Activated naive CD4-positive, alpha-beta T cell treated with anti-CD3 and anti-CD28 coated beads, Interleukin-2, amount 50 U/mL, for 24 hours (primary cell): ENCODE measurements around the gene HES2.

Experiments
- H3K27ac Mint-ChIP-seq: one replicate; pipeline ENCODE4 v1.8.0; 2021; ENCODE audit warnings: mild to moderate bottlenecking, mixed read lengths
- H3K27me3 Mint-ChIP-seq: one replicate; pipeline ENCODE4 v1.8.0; 2021; ENCODE audit warnings: mixed read lengths
- H3K36me3 Mint-ChIP-seq: one replicate; pipeline ENCODE4 v1.8.0; 2021; ENCODE audit warnings: mixed read lengths
- H3K4me1 Mint-ChIP-seq: one replicate; pipeline ENCODE4 v1.8.0; 2021; ENCODE audit warnings: mixed read lengths
- H3K4me3 Mint-ChIP-seq: one replicate; pipeline ENCODE4 v1.8.0; 2021; ENCODE audit warnings: mild to moderate bottlenecking, mixed read lengths
- H3K9me3 Mint-ChIP-seq: one replicate; pipeline ENCODE4 v1.8.0; 2021; ENCODE audit warnings: mixed read lengths

HES2 gene, protein sequence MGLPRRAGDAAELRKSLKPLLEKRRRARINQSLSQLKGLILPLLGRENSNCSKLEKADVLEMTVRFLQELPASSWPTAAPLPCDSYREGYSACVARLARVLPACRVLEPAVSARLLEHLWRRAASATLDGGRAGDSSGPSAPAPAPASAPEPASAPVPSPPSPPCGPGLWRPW

DNA sequence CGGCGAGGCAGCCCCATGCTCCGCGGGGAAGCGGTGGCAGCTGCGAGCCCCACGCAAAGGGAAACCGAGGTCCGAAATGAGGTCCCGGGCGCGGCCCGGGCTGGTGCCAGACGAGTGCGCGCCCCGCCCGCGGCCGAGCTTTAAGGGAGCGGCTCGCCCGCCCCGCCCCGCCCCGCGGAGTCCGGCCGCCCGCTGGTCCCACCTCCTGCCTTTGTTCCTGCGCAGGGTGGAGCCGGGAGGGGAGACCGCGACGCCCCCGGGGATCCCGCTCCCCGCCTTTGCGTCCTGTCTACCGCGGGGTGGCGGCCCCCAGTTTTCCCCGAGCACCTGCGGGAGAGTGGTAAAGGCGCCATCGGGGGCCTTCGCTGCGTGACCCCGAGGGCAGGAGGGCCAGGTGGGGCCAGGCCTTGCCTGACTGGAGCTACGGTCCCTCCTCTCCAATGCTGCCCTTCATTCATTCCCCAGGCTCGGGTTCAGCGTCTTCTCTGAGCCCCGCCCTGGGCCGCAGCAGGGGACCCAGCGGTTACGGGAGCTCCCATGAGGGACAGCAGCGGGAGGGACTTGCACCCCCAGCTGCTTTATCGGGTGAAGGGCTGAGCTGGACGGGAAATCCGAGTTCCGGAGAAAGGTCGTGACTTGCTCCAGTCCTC is at the start of gene HES2:
TSS of gene HES2 (minus strand) at position 116 of the 650 bp plus-strand sequence. CDS start at position 17, 99 bp downstream.
- H3K9me3 Mint-ChIP-seq, result no peaks in the 10 kb centered on the region
- H3K4me3 Mint-ChIP-seq, result peak within 1 kb of the TSS; percentile 23
- peaks cover 11% of the 10 kb centered on the region for H3K4me1 Mint-ChIP-seq
- H3K36me3 Mint-ChIP-seq, result no peaks in the 10 kb centered on the region
- no peak within 1 kb of the TSS for H3K27ac Mint-ChIP-seq
- H3K27me3 Mint-ChIP-seq, result peaks cover 48% of the 10 kb centered on the region

DNA sequence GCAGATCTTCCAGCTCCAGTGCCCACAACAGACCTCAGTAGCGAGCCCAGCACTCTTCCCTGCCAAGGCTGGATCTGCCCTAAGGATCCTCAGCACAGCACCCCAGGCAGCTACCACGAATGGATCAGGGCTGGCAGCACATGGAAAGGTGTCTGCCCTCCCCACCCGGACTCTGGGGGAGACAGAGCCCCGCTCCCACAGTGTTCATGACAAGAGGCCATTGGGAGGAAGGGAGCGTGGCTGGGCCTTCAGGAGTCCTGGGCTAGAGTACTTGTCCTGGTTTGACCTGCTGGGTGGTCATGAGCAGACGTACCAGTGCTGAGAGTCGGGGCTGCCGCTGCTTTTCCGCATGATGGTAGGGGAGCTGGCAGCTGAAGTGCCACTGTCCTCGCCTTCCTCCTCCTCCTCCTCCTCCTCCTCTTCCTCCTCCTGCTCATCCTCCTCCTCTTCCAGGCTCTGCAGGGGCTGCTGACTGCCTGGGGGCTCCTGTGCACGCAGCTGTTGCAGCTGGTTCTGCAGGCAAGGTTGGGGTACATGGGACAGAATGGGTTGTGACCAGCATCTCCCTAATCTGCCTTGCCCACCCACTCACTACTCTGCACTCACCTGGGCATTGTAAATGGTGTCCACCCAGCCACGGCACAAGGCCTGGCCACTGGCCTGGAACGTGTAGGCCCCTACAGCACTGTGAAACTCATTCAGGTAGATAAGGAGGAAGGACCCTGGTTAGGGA is 49.2 kb upstream of the HES2 start:
- no peak overlapping the region for H3K27ac Mint-ChIP-seq
- H3K9me3 Mint-ChIP-seq, result no peaks in the 10 kb centered on the region
- no peaks in the 10 kb centered on the region for H3K27me3 Mint-ChIP-seq
- H3K4me3 Mint-ChIP-seq, result no peak overlapping the region
- peaks cover 2% of the 10 kb centered on the region for H3K36me3 Mint-ChIP-seq
- peaks cover 14% of the 10 kb centered on the region for H3K4me1 Mint-ChIP-seq

DNA sequence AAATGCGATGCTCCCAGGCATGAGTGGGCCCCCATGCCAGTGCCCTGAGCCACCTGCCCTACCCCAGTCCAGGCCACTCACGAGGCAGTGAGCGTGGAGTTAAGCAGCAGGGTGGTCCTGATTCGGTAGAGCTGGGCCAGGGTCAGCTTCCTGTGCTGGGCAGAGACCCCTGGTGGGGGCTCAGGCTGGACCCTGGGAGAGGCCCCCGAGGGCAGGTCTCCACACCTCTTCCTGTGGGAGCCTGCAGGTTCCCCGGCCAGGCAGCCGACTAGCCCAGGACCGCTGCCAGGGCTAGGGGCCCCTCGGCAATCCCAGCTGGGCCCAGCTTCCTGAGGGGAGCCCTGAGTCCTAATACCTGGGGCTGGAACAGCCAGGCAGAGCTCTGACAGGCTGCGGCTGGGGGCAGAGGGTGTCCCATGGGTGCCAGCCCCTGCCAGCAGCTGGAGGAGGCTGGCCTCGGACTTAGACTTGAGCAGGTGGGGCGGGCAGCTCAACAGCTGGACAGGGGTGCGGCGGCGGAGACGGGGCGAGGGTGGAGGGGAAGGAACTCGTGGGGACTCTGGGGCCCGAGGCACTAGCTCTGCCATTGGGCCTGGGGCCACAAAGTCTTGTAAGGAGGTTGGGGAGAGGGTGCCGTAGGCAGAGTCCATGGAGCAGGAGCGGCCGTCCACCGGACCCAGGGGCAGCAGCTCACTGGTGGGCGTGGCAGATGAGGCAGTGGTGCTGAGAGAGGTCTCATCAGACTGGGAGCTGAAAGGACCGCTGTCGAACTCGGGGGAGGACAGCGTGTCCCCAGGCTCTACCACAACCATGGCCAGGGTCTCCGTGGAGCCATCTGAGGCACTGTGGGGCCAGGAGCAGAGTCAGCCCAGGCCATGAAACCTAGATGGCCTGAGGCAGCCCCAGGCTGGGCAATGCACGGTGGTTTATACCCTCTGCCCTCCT is 48.3 kb upstream of the HES2 start:
- Mint-ChIP-seq H3K36me3 (peaks cover 4% of the 10 kb centered on the region), H3K27ac (no peak overlapping the region), H3K4me3 (no peak overlapping the region), H3K4me1 (peaks cover 20% of the 10 kb centered on the region), H3K9me3 (no peaks in the 10 kb centered on the region), H3K27me3 (no peaks in the 10 kb centered on the region)

DNA sequence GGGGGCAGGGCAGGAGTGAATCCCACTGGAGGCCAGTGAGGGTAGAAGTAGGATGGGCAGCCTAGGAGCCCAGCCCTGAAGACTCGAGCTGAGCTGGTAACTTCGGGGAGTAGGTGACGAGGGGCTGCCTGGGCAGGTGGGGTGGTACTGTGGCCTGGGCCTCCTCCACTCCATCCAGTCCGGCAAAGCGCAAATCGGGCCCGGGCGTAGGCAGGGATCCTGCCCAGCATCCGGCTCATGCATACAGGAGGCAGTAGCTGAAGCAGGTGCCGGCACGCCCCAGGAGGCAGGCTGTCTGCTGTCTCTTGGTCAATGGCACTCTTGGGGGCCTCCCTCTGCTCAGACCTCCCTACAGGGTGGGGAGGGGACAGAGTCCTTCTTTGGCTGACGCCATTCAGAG is 47.5 kb upstream of the HES2 start:
- peaks cover 26% of the 10 kb centered on the region for H3K4me1 Mint-ChIP-seq
- no peaks in the 10 kb centered on the region for H3K9me3 Mint-ChIP-seq
- no peak overlapping the region for H3K4me3 Mint-ChIP-seq
- H3K27me3 Mint-ChIP-seq, result no peaks in the 10 kb centered on the region
- peaks cover 7% of the 10 kb centered on the region for H3K36me3 Mint-ChIP-seq
- no peak overlapping the region for H3K27ac Mint-ChIP-seq

DNA sequence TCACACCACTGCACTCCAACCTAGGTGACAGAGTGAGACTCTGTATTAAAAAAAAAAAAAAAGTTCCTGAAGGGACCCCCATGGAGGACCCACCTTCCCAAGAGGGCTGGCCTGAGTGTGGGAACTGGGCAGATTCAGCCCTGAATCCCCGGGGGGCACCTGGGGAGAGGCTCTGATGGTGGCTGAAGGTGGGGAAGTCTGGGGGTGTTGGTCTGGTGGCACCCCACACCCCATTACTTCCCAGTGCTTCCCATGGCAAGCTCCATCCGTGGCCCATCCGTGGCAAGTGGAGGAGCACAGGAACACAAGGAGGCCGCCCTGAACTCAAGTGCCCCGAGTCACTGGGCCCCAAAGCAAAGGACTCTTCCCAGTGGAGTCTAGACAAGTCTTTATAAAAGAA is 47.0 kb upstream of the HES2 start:
- peaks cover 8% of the 10 kb centered on the region for H3K36me3 Mint-ChIP-seq
- H3K4me1 Mint-ChIP-seq, result peaks cover 31% of the 10 kb centered on the region
- H3K9me3 Mint-ChIP-seq, result no peaks in the 10 kb centered on the region
- H3K27me3 Mint-ChIP-seq, result no peaks in the 10 kb centered on the region
- H3K27ac Mint-ChIP-seq, result no peak overlapping the region
- peak overlapping the region; percentile 63 for H3K4me3 Mint-ChIP-seq

DNA sequence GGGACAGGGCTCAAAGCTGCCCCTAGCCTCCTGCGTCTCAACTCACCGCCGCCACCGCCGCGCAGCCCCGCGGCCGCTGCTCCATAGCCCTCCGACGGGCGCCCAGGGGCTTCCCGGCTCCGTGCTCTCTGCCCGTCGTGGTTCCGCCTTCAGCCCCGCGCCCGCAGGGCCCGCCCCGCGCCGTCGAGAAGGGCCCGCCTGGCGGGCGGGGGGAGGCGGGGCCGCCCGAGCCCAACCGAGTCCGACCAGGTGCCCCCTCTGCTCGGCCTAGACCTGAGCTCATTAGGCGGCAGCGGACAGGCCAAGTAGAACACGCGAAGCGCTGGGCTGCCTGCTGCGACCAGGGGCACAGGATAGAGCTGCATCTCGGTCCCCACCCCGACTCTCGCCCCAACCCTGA is 46.3 kb upstream of the HES2 start, which contains the start of gene TNFRSF25:
TSS of gene TNFRSF25 (minus strand) at position 151 of the 400 bp plus-strand sequence. CDS start at position 85, 66 bp downstream.
- peaks cover 10% of the 10 kb centered on the region for H3K36me3 Mint-ChIP-seq
- no peaks in the 10 kb centered on the region for H3K27me3 Mint-ChIP-seq
- peak within 1 kb of the TSS; percentile 97 for H3K4me3 Mint-ChIP-seq
- H3K9me3 Mint-ChIP-seq, result no peaks in the 10 kb centered on the region
- peak within 1 kb of the TSS; percentile 72 for H3K27ac Mint-ChIP-seq
- H3K4me1 Mint-ChIP-seq, result peaks cover 36% of the 10 kb centered on the region

DNA sequence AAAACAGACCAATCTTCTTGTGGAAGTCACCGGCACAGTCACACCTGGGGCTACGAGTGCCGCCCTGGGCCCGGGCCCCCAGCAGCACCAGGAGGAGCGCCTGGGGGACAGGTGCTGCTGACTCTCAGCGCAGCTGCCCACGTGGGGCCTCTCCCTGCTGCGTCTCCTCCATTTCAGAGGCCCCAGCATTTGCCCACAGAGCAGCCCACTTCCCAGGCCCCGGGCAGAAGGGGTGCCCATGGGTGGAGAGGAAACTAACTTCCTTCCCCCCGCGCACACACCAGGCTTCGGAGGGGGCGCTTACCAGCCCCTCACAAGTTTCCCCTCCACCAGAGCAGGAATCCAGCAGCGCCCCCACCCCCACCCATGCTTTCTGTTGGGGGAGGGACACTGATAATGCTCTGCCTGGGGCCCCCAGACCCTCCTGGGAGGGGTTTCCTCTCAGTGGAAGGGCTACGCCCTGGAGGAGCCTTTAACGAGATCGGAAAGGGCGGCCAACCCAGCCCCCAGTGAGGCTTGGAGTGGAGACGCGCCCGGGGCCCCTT is 45.8 kb upstream of the HES2 start:
- Mint-ChIP-seq H3K9me3 (no peaks in the 10 kb centered on the region), H3K4me3 (peak overlapping the region; percentile 97), H3K4me1 (peaks cover 41% of the 10 kb centered on the region), H3K36me3 (peaks cover 10% of the 10 kb centered on the region), H3K27ac (peak overlapping the region; percentile 72), H3K27me3 (no peaks in the 10 kb centered on the region)

DNA sequence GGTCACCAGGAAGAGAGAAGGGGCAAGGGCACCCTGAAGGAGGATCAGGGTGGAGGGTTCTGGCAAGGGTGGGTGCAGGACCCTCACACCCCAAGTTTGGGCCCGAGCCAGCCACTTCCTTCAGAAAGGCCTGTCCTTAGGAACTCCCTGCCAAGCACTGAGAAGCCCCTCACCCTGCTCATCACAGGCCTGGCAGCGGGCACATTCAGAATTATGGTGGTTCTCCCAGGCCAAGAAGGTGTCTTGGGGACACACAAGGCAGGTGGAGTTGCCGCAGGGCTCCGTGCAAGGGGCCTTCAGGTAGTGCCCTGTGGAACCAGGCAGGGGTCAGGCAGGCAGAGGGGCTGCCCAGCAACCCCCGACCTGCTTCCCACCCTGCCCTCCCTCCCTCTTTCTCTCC is 45.2 kb upstream of the HES2 start:
- Mint-ChIP-seq H3K36me3 (peaks cover 10% of the 10 kb centered on the region), H3K4me1 (peaks cover 47% of the 10 kb centered on the region)

DNA sequence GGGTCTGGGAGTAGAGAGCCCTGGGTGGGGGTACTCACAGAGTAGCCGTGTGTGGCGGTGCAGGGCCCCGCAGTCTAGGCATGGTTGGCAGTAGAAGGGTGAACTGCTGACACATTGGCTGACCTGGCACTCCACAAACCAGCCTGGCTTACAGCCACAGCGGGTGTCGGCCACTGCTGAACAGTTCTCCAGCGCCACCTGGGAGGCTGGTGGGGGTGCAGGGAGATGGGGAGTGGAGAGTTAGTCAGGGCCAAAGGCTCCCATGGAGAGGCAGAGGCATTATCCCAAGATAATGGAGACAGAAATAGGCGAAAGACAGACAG is 44.8 kb upstream of the HES2 start:
- Mint-ChIP-seq H3K4me1 (peaks cover 50% of the 10 kb centered on the region), H3K27me3 (no peaks in the 10 kb centered on the region), H3K36me3 (peaks cover 10% of the 10 kb centered on the region), H3K9me3 (no peaks in the 10 kb centered on the region), H3K4me3 (peak overlapping the region; percentile 97), H3K27ac (peak overlapping the region; percentile 90)

More for the DNA sequence above, 45.2 kb upstream of the HES2 start:
- H3K27ac Mint-ChIP-seq, result peak overlapping the region; percentile 90
- no peaks in the 10 kb centered on the region for H3K27me3 Mint-ChIP-seq
- no peaks in the 10 kb centered on the region for H3K9me3 Mint-ChIP-seq
- peak overlapping the region; percentile 97 for H3K4me3 Mint-ChIP-seq

DNA sequence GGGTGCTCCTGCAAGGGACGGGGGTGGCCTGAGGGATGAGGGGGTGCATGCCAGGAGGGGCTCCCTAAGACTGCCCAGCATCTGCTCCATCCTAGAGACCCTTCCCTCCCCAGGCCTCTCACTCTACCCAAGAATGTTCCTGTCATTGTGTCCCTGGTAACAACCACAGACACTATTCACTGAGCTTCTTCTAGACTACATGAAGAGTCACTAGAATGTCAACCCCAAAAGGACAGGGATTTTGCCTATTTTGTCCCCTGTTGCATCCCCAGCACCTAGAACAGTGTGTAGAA is 43.3 kb upstream of the HES2 start:
- peaks cover 53% of the 10 kb centered on the region for H3K4me1 Mint-ChIP-seq
- no peaks in the 10 kb centered on the region for H3K9me3 Mint-ChIP-seq
- no peaks in the 10 kb centered on the region for H3K27me3 Mint-ChIP-seq
- H3K36me3 Mint-ChIP-seq, result peaks cover 10% of the 10 kb centered on the region
- peak overlapping the region; percentile 68 for H3K4me3 Mint-ChIP-seq
- H3K27ac Mint-ChIP-seq, result peak overlapping the region; percentile 35

DNA sequence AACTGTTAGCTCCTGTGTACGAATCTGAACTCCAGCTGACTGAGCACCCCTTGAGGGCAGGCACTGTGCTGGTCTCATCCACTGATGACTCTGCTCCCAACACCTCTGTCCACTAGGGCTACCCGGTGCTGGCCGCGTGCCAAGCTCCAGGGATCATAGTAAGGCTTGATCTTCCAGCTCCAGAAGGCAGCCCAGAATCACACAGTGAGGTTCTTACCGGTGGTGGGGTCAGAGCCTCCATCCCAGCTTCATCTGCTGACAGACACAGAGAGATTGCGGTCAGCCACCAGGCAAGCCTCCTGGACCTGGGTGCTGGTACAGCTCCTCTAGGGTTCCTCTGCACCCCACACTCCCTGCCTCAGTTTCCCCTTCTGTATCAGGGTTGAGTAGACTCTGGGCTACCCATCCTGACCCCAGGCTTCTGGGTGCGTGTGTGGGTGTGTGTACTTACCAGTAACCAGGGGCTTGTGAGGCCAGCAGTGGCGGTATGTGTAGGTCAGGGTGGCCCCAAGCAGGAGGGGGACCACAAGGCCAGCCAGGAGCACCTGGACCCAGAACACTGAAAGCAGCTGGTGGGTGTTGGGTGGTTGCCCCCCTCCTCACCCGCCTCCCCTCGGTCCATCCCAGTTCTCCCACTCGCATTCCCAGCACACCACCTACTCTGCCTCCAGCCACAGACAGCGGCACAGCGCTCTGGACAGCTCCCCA is 42.8 kb upstream of the HES2 start:
- H3K27me3 Mint-ChIP-seq, result no peaks in the 10 kb centered on the region
- H3K4me1 Mint-ChIP-seq, result peaks cover 53% of the 10 kb centered on the region
- H3K36me3 Mint-ChIP-seq, result peaks cover 10% of the 10 kb centered on the region
- H3K4me3 Mint-ChIP-seq, result peak overlapping the region; percentile 83
- peak overlapping the region; percentile 97 for H3K27ac Mint-ChIP-seq
- H3K9me3 Mint-ChIP-seq, result no peaks in the 10 kb centered on the region

DNA sequence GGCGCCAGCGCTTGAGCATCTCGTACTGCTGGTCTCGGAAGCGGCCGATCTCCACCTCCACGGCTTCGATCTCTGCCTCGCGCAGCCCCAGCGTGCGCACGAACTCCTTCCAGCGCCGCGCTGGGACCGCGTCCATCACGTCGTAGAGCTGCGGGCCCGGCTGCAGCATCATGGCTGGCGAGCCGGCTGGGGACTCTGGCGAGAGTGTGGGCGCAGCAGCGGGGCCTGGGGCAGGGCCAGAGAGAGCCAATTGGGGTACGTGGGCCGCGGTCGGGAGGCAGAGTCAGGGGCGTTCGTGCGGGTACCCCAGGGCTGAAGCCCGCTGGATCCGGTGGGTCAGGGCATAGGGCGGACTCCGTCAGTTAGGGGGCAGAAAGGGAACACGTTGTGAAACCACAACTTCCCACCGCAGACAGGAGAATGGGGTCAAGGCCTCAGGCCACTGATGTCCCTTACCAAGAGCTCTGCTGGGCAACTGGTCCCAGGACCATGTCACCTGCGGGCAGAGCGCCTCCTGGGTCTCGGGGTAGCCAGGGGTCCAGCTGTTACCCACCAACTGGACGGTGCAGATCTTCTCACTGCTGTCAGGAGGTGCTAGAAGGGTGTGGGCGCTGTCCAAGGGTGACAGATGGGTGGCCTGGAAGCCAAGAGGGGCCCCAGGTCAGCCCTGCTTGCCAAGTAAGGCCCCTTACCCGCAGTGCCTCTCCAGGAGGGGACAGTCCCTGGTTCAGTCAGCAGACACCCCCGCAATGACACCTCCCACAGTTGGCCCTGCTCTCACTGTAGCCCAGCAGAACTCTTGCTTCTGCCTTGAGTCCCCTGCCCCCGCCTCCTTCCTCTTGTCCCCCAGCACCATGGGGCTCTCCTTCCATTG is 42.1 kb upstream of the HES2 start:
- H3K4me1 Mint-ChIP-seq, result peaks cover 49% of the 10 kb centered on the region

DNA sequence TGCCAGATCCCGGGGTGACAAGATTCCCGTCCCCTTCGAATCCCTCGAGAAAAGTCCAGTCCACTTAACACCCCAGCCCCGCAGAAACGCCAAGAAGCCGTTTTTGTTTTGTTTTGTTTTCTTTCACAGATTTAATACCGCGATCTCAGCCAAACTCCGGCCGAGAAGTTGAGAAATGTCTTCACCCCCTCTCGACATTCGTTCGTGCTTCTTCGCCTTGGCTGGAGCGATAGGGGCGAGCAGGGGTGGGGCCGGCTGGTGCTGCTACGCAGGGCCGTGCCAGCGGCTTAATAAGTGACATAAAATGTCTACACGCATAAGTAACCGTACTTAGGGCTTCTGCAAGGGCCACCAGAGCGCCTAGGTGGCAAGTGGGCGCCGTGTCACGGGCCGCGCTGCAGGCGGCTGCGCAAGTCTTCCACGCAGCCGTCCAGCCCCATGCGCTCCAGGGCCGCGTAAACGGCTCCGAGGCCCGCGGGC is 41.4 kb upstream of the HES2 start:
- peak overlapping the region; percentile 92 for H3K27ac Mint-ChIP-seq
- peaks cover 2% of the 10 kb centered on the region for H3K27me3 Mint-ChIP-seq
- peak overlapping the region; percentile 84 for H3K4me3 Mint-ChIP-seq
- peaks cover 13% of the 10 kb centered on the region for H3K36me3 Mint-ChIP-seq
- H3K9me3 Mint-ChIP-seq, result no peaks in the 10 kb centered on the region
- H3K4me1 Mint-ChIP-seq, result peaks cover 48% of the 10 kb centered on the region

More for the DNA sequence above, 42.1 kb upstream of the HES2 start:
- Mint-ChIP-seq H3K9me3 (no peaks in the 10 kb centered on the region), H3K27me3 (no peaks in the 10 kb centered on the region), H3K27ac (peak overlapping the region; percentile 97), H3K36me3 (peaks cover 13% of the 10 kb centered on the region), H3K4me3 (peak overlapping the region; percentile 83)
